Activated CD8-positive, alpha-beta memory T cell treated with anti-CD3 and anti-CD28 coated beads, Interleukin-2, amount 50 U/mL, for 48 hours (primary cell): ENCODE results near the gene TLCD4.
"Not testable (repeated sequence)": the region's sequence is repeated elsewhere in the genome, so short reads cannot be mapped to it uniquely, and the experiment has no call there.

Source experiments
- DNase-seq: peaks from one replicate; pipeline ENCODE4 v3.0.0-alpha.2; 2020

Gene TLCD4

DNA sequence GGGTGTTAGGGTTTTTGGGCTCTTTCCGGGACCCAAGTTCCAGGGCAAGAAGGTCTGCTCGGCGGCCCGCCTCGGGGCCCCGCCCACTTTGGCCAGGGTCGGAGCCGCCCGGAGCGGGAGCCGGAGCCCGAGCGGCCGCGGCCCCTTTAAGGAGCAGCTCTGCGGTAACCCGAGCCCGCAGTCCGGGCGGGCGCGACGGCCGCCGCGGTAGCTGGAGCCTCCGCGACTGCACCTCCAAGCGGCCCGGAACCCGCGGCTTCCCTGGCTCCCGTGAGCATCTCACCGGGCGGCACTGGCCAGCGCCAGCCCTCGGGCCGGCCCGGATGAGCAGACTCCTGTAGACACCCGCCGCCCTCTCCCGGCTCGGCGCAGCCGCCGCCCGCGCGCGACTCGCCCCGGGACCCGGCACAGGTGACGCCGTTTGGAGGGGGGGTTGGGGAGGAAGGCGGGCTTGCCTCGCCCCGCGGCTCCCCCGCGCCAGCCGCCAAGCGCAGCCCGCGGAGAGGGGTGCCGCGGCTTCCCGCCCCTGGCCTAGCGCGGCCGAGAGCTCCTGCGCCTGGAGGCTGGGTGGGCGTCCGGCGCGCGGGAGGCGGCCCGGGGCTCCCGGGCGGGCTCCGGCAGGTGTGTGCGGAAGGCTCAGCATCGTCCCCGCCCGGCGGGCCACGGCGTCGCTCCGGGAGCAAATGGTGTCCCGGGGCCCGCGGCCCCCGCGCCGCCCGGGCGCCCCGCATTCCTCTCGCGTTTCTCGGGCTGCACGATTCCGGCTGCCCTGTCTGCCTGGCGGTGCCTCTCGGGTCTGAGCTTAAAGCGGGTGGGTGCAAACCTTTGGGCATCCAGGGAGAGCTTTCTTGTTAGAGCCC lies at the start of gene TLCD4:
Gene TLCD4, plus strand, starts transcription at position 149 of the 860 bp plus-strand sequence. CDS start 26,547 bp downstream, outside the sequence.
- DNase-seq = peak; percentile 63

GRCh38 chr1:95067568-95067967 lies 49.6 kb upstream of the TLCD4 start:
- no peak for DNase-seq

GRCh38 chr1:95068956-95069709 lies 48.0 kb upstream of the TLCD4 start:
- no peak for DNase-seq

DNA sequence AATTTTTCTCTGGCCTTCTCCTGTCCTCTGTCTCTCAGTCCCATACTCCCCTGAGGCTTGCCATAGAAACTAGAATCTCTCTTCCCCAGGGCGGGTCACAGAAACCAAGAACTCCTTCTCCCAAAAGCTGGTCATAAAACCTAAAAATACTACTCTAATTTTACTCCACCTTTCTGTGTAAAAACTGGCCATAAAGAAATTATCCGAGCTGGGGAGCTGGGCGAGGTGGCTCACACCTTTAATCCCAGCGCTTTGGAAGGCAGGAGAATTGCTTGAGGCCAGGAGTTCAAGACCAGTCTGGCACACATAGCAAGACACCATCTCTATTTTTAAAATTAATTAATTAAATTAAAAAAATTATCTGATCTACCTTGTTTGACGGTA lies 47.5 kb upstream of the TLCD4 start:
- no peak for DNase-seq

DNA sequence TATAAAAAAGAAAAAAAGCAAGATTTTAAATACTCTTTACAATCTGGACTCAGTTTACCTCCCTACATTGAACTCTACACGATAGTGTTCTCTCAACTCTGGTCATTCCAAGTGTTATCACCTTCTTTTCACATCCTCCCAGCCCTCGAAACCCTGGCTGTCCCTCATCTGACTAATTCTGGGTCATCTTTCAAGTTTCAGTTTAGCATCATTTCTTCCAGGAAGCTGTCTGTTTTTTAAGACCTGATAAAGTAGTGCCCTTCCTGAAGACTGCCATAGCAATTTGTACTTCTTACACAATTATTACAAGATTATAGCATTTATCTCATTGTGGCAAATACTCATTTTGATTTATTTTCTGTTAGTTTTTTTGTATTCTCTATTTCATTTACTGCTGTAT lies 45.6 kb upstream of the TLCD4 start:
- no peak for DNase-seq

- no peak for DNase-seq
Observed at GRCh38 chr1:95072117-95072516, 45.0 kb upstream of the TLCD4 start.

- peak; percentile 93 for DNase-seq
Observed at GRCh38 chr1:95072532-95073419, 44.4 kb upstream of the TLCD4 start, which contains the start of gene ALG14. Gene ALG14 (minus strand): TSS chr1:95072951. CDS start chr1:95072898, 53 bp downstream.

GRCh38 chr1:95073446-95073845 lies 43.7 kb upstream of the TLCD4 start:
- no peak for DNase-seq

- no peak for DNase-seq
Observed at GRCh38 chr1:95076034-95076433, 41.1 kb upstream of the TLCD4 start.

DNA sequence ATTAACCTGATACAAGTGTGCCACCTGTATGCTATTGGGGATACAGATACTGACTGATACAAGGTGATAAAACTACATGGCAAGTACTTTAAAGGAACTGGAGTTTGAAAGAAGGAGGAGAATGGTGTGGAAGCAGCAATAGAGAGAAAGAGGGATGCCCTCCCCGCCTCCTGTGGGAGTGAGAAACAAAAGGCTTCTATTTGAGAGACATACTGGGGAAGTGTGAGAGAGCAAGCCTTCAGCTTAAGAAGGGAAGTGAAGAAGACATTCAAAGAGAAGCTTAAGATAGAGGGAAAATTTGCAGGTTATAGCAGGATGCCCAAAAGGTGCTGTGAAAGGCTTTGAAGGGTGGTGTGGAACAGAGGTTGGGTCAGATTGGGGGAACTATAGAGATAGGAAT lies 36.7 kb upstream of the TLCD4 start:
- DNase-seq = no peak

DNA sequence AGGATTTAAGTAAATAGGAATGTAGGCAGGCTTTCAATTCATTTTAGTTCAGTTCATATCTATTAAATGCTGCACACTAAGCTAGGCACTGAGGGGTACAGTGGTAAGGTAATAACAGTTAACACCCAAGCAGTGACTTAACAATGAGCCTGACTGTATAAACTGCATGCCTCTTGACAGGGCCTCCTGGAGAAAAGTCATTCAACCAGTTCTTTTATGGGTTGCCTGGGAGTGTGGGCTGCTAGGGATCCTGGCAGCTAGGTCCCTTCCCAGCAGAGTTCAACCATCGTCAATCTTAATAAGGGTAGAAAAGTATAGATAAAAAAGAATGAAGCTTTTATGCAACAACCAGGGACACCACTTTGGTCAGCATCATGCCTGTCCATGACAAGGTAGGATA lies 36.3 kb upstream of the TLCD4 start:
- no peak for DNase-seq

DNA sequence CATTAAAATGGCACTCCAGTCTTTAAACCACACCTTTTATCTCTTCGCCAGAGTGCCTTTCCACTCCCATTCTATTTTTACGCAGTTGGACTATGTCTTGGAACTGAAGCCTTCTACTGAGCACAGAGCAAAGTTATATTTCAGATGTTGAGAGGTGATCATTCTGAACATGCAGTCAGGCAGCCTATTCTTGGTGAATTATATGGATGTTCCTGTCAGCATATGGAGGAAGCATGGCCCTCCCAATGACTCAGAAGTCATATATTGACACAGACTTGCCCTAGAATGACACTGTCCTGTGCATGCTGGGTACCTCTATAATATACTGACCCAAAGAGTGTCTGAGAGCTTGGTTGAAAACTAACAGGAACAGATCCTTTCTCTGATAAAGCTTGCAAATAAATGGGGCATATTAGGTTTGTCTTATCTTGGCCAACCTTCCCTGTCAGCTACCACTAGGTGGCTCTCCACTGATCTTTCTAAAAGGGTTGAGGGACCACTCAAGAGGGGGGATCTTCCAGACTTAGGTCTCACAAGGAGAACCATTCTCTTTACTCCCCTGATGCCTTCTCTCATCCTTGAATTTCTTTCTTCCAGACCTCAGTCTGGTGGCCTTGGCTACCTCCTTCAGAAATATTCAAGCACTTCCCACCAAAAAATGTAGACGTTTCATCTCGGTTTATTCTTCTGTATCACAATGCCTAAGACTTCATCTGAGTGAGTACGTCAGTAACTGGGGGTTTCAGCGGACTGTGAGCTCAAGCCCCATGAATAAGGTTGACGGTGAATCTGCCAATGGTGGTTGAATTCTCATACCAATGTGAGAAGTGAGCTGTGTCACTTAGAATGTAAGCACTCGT lies 32.6 kb upstream of the TLCD4 start:
- no peak for DNase-seq

DNA sequence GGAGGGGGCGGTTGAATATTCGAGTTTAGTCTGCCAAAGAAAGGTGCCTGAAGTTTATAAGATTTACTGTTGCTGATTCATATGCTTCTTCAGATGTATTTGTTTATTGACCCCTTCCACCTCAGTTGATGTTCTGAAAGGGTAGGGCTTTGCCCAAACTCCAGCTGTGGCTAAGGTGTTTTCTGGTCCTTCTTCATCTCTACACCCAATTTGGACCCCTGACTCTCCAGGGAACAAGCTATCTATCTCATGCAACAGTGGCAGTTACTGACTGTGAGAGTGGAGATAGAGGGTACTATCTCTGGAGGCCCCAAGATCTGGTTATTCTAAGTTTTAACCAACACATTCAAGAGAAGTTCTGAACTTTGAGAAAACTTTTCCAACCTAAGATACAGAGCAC lies 31.8 kb upstream of the TLCD4 start:
- no peak for DNase-seq

- no peak for DNase-seq
Observed at GRCh38 chr1:95086949-95087533, 30.1 kb upstream of the TLCD4 start.

GRCh38 chr1:95088303-95088702 lies 28.9 kb upstream of the TLCD4 start:
- no peak for DNase-seq

- DNase-seq = no peak
Observed at GRCh38 chr1:95089650-95090287, 27.4 kb upstream of the TLCD4 start.

DNA sequence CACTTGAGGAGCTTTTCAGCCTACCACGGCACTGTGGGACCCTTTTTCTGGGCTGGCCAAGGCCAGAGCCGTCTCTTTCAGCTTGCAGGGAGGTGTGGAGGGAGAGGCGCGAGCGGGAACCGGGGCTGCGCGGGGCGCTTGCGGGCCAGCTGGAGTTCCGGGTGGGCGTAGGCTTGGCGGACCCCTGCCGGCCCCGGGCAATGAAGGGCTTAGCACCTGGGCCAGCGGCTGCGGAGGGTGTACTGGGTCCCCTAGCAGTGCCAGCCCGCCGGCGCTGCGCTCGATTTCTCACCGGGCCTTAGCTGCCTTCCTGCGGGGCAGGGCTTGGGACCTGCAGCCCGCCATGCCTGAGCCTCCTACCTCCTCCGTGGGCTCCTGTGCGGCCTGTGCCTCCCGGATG lies 25.9 kb upstream of the TLCD4 start:
- not testable (repeated sequence) for DNase-seq

DNA sequence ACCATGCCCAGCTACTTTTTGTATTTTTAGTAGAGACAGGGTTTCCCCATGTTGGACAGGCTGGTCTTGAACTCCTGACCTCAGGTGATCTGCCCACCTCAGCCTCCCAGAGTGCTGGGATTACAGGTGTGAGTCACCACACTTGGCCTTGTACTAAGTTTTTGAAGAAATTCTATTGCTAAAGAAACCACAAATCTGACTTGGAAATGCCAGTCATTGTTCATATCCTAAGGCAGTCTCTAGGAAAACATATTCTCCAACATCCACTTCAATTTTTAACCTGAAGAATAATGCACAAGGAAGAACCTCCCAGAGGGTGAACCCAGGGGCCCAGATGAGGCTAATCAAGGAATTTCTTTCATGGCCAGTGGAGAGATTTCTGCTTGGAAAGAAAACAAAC lies 24.3 kb upstream of the TLCD4 start:
- DNase-seq = not testable (repeated sequence)

DNA sequence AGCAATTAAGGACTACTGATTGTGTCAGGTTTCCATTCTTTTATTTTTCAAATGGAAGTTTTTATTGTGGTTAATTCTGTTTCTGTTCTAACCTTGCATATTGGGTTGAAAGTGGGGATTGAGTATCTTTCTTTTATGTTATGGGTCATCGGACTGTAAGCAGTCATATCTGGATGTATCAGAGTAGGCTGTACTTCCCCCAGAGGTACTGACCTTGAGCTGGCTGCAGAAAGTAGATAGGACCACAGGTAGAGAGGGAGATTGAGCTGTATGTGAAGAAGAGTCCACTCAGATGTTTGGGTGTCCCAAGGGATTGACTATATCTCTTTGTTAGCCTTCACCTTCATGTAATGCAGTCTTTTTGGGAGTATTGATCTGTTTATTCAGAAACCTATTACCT lies 23.9 kb upstream of the TLCD4 start:
- no peak for DNase-seq

GRCh38 chr1:95094923-95095322 lies 22.2 kb upstream of the TLCD4 start:
- no peak for DNase-seq

GRCh38 chr1:95095833-95096217 lies 21.3 kb upstream of the TLCD4 start:
- no peak for DNase-seq
